K562 (cell line): Measurements from ENCODE around the gene ATP8A1. TPM values are rescaled to one million over a fixed set of nuclear protein-coding genes. Genes with fewer than 3 reads are reported as not detected.

ENCODE experiments used
- ATAC-seq: fragments of 200-7000 bp; cut with Tn5 transposase; 3 replicates; pipeline ENCODE4 v1.9.1; 2020; ENCODE audit warnings: moderate library complexity
- BruUV-seq: library from RNA; stranded (reverse); fragments of 400-500 nt; replicated peaks from 2 replicates; lab custom pipeline; 2021; lab: Mats Ljungman, UMichigan
- CTCF ChIA-PET: fragments of 300-600 bp; formaldehyde crosslinking; extraction: SDS; loops from one replicate; lab custom pipeline; 2021; ENCODE audit warnings: low intra/inter-chr PET ratio; lab: Yijun Ruan, JAX
- POLR2A ChIA-PET: fragments of 300-600, 350-650 bp; sonication (Branson Sonifier 250); formaldehyde crosslinking; extraction: SDS; loops from one replicate; lab custom pipeline; 2021; ENCODE audit warnings: antibody characterized with exemption, inconsistent platforms; lab: Yijun Ruan, JAX
- DNase-seq, 4 experiments: peaks; one replicate each; pipeline versions ENCODE4 v3.0.0 to v3.0.0-alpha.2; 2011 to 2018; ENCODE audit warnings: low spot score in 3 of 4, mixed read lengths in 3 of 4; ENCODE audit errors: extremely low read depth in 1 of 4
- FAIRE-seq: peaks from 2 replicates; lab custom pipeline; 2011; peaks lifted over from hg19 to GRCh38; lab: Jason Lieb, UNC
- H2AFZ ChIP-seq: 2 replicates; pipeline ENCODE4 v1.6.0; 2011; ENCODE audit warnings: low read depth, low read length, control low read depth, inconsistent platforms
- H3K27ac ChIP-seq: fragments of 200-600 bp; 3 replicates; pipeline ENCODE4 v1.8.0; 2011; ENCODE audit warnings: low read depth, mild to moderate bottlenecking, control low read depth, inconsistent platforms, low read length, moderate library complexity, mixed read lengths; ENCODE audit errors: extremely low read depth
- H3K27me3 ChIP-seq, 2 experiments: fragments of 300-600 bp in 1 of 2; 2 replicates in 1 of 2; 3 replicates in 1 of 2; pipeline versions ENCODE4 v1.6.0 to v1.8.0; 2011; ENCODE audit warnings: inconsistent platforms in 2 of 2, low read length in 2 of 2, mild to moderate bottlenecking in 1 of 2, mixed read lengths in 1 of 2, moderate library complexity in 1 of 2; ENCODE audit not compliant: control insufficient read depth in 2 of 2, insufficient read depth in 2 of 2
- H3K36me3 ChIP-seq: fragments of 300-600 bp; 3 replicates; pipeline ENCODE4 v1.8.0; 2011; ENCODE audit warnings: mild to moderate bottlenecking, low read length, inconsistent platforms; ENCODE audit not compliant: control insufficient read depth, insufficient read depth
- H3K4me1 ChIP-seq, 2 experiments: fragments of 200-600 bp in 1 of 2; replicated peaks in 1 of 2; 2 replicates in 1 of 2; 3 replicates in 1 of 2; pipeline versions ENCODE4 v1.5.1 to v1.8.0; 2011; ENCODE audit warnings: inconsistent platforms in 2 of 2, low read length in 2 of 2, mild to moderate bottlenecking in 1 of 2, mixed read lengths in 1 of 2, moderate library complexity in 1 of 2; ENCODE audit not compliant: control insufficient read depth in 2 of 2, insufficient read depth in 2 of 2
- H3K4me2 ChIP-seq: 2 replicates; pipeline ENCODE4 v1.6.1; 2011; ENCODE audit warnings: low read length, control low read depth, inconsistent platforms, mixed read lengths; ENCODE audit not compliant: insufficient read depth
- H3K4me3 ChIP-seq: fragments of 200-600 bp; sonication (generic), shearing (Covaris generic); 2 replicates; pipeline ENCODE4 v1.5.1; 2016; ENCODE audit warnings: control low read depth, inconsistent platforms
- H3K79me2 ChIP-seq: fragments of 200-600 bp; 3 replicates; pipeline ENCODE4 v1.8.0; 2011; ENCODE audit warnings: low read length, inconsistent platforms; ENCODE audit not compliant: control insufficient read depth, insufficient read depth
- H3K9ac ChIP-seq, 2 experiments: 2 replicates each; pipeline versions ENCODE4 v1.6.0 to v1.6.1; 2011; ENCODE audit warnings: low read depth in 2 of 2, low read length in 2 of 2, control low read depth in 1 of 2, inconsistent platforms in 1 of 2, mild to moderate bottlenecking in 1 of 2, mixed read lengths in 1 of 2; ENCODE audit not compliant: insufficient read depth in 1 of 2
- H3K9me1 ChIP-seq: one replicate; pipeline ENCODE4 v1.6.0; 2011; ENCODE audit warnings: inconsistent platforms, mild to moderate bottlenecking, low read length, moderate library complexity; ENCODE audit not compliant: control insufficient read depth, insufficient read depth
- H3K9me3 ChIP-seq: replicated peaks from 2 replicates; pipeline ENCODE4 v1.5.1; 2011; ENCODE audit warnings: low read depth, low read length, inconsistent platforms; ENCODE audit not compliant: control insufficient read depth, insufficient read depth
- H4K20me1 ChIP-seq: replicated peaks from 2 replicates; pipeline ENCODE4 v1.6.1; 2011; ENCODE audit warnings: low read length, inconsistent platforms, mixed read lengths; ENCODE audit not compliant: control insufficient read depth, insufficient read depth
- ATF4 ChIP-seq: fragments of 450-650 bp; formaldehyde crosslinking; IDR thresholded peaks from 2 replicates; pipeline ENCODE4 v1.4.0; 2022; ENCODE audit warnings: mild to moderate bottlenecking, moderate library complexity
- ATF7 ChIP-seq: fragments of 450-650 bp; IDR thresholded peaks from 2 replicates; pipeline ENCODE4 v1.7.1; 2014; ENCODE audit warnings: mild to moderate bottlenecking, moderate library complexity
- E2F6 ChIP-seq, 2 experiments: IDR thresholded peaks; 2 replicates each; pipeline ENCODE4 v1.6.1; 2011; ENCODE audit warnings: borderline replicate concordance in 1 of 2, control low read depth in 1 of 2, low read depth in 1 of 2, low read length in 1 of 2, mild to moderate bottlenecking in 1 of 2, mixed read lengths in 1 of 2, moderate library complexity in 1 of 2; ENCODE audit not compliant: insufficient read depth in 1 of 2, insufficient read length in 1 of 2, poor library complexity in 1 of 2, severe bottlenecking in 1 of 2; ENCODE audit errors: extremely low read depth in 1 of 2
- HMG20B ChIP-seq: fragments of 250-450 bp; sonication (Bioruptor Pico); IDR thresholded peaks from 2 replicates; pipeline ENCODE4 v1.5.0; 2021; ENCODE audit warnings: mild to moderate bottlenecking
- KAT8 ChIP-seq: fragments of 450-650 bp; IDR thresholded peaks from 2 replicates; pipeline ENCODE4 v1.6.1; 2016; ENCODE audit warnings: low read depth, mild to moderate bottlenecking
- NCOR1 ChIP-seq: fragments of 450-650 bp; IDR thresholded peaks from 2 replicates; pipeline ENCODE4 v1.6.1; 2016; ENCODE audit warnings: mild to moderate bottlenecking, moderate library complexity
- PATZ1 ChIP-seq: fragments of 250-450 bp; sonication (Bioruptor Pico); IDR thresholded peaks from 2 replicates; pipeline ENCODE4 v1.5.0; 2020; ENCODE audit warnings: mild to moderate bottlenecking, borderline replicate concordance
- PHB ChIP-seq: fragments of 250-450 bp; sonication (Bioruptor Pico); IDR thresholded peaks from 2 replicates; pipeline ENCODE4 v1.5.0; 2021
- RBBP5 ChIP-seq: fragments of 200-600 bp; sonication (generic); IDR thresholded peaks from 2 replicates; pipeline ENCODE4 v1.6.1; 2012; ENCODE audit warnings: borderline replicate concordance, mild to moderate bottlenecking, low read length, control low read depth, inconsistent platforms; ENCODE audit not compliant: insufficient read depth, poor library complexity, severe bottlenecking
- RNF219 ChIP-seq: fragments of 250-450 bp; sonication (Bioruptor Pico); IDR thresholded peaks from 2 replicates; pipeline ENCODE4 v1.5.0; 2022; ENCODE audit warnings: mild to moderate bottlenecking
- SMARCE1 ChIP-seq: fragments of 450-650 bp; IDR thresholded peaks from 2 replicates; pipeline ENCODE4 v1.7.1; 2016; ENCODE audit warnings: mild to moderate bottlenecking
- STAT5B ChIP-seq: fragments of 250-450 bp; sonication (Bioruptor Pico); IDR thresholded peaks from 2 replicates; pipeline ENCODE4 v1.8.0; 2021; ENCODE audit warnings: mild to moderate bottlenecking, inconsistent platforms
- ZNF655 ChIP-seq: fragments of 250-450 bp; sonication (Bioruptor Pico); IDR thresholded peaks from 2 replicates; pipeline ENCODE4 v1.5.0; 2021
- WGBS: fragments of 100-300 bp; shearing (Covaris generic); methylation state at CpG from one replicate; pipeline ENCODE4 v1.1.6; 2016; ENCODE audit warnings: low coverage, mixed read lengths; ENCODE audit not compliant: insufficient coverage; ENCODE audit errors: missing lambda C conversion rate; 5-methylcytosine and 5-hydroxymethylcytosine counted together
- in situ Hi-C: fragments of 300-500 bp; cut with MboI; formaldehyde crosslinking; loops from 4 replicates; pipeline ENCODE4 v1.15.0; 2018; ENCODE audit warnings: inconsistent platforms, mixed read lengths
- intact Hi-C: fragments of 100-400 bp; cut with micrococcal nuclease; formaldehyde crosslinking; loops from 2 replicates; pipeline ENCODE4 v1.14.2; 2022
- polyA plus RNA-seq, 8 experiments: library from polyadenylated mRNA; depleted of rRNA in 4 of 8; stranded (reverse) in 5 of 8; unstranded in 3 of 8; fragments of >200 nt; fragmentation: Nextera tagmentation in 2 of 8; fragmentation: Illumina TruSeq in 1 of 8; extraction: Ambion mirVana in 2 of 8; extraction: Trizol in 1 of 8; gene quantifications; 2 replicates each; pipeline versions ENCODE4 v1.2.1 to v1.2.3, GENCODE V29; 2011 to 2014; ENCODE audit warnings: inconsistent platforms in 1 of 8, missing spikeins in 1 of 8
- total RNA-seq, 7 experiments: library from RNA; depleted of rRNA in 6 of 7; stranded (reverse); fragments of >200 nt in 6 of 7; fragmentation: Illumina TruSeq in 2 of 7; extraction: Trizol in 2 of 7; gene quantifications; 2 replicates each; pipeline versions ENCODE4 v1.2.1 to v1.2.3, GENCODE V29; 2011 to 2021; ENCODE audit warnings: low replicate concordance in 1 of 7

Gene ATP8A1
- total and polyA plus RNA-seq, 9 of the 15 experiments (the other 6 are each of a cell fraction or from before 2014, with no cell fraction given): 0.05 to 0.29 (median 0.07) TPM; not detected in 2

GRCh38 chr4:42454755-42455420 lies 202.0 kb downstream of the ATP8A1 start:
- Histone ChIP-seq H2AFZ (no peak overlapping the region), H3K4me3 (no peak overlapping the region), H3K36me3 (no peaks in the 10 kb centered on the region), H3K27ac (no peak overlapping the region), H3K4me2 (no peak overlapping the region), H3K79me2 (no peaks in the 10 kb centered on the region), H4K20me1 (no peaks in the 10 kb centered on the region), H3K4me1 (no peaks in the 10 kb centered on the region), H3K9me1 (no peaks in the 10 kb centered on the region), H3K9ac (no peak overlapping the region), H3K9me3 (no peaks in the 10 kb centered on the region), H3K27me3 (no peaks in the 10 kb centered on the region)
- 0% methylated on average over 2 of the region's 2 CpGs for WGBS
- FAIRE-seq: no peak
- no peak for ATAC-seq
- BruUV-seq: no TSS peak
- ChIA-PET POLR2A (no interaction called here), CTCF (no interaction called here)
- intact Hi-C loops: no loop called here
- TF ChIP-seq ATF4 (CRISPR knock-in tag): no peak
- no peak for TF ChIP-seq STAT5B
- TF ChIP-seq ATF7: no peak
- no peak for TF ChIP-seq ZNF655 (CRISPR knock-in tag)
- TF ChIP-seq SMARCE1: no peak
- TF ChIP-seq E2F6 (IDR thresholded peaks at IDR 0.05; ENCODE audit: borderline replicate concordance in 1 of 2, extremely low read depth in 1 of 2, insufficient read depth in 1 of 2, insufficient read length in 1 of 2, low read depth in 1 of 2, low read length in 1 of 2, poor library complexity in 1 of 2, severe bottlenecking in 1 of 2): no peak
- no peak for TF ChIP-seq PHB (CRISPR knock-in tag)
- no peak for TF ChIP-seq RNF219 (CRISPR knock-in tag)
- no peak for TF ChIP-seq KAT8
- TF ChIP-seq RBBP5: no peak
- no peak for TF ChIP-seq NCOR1
- TF ChIP-seq PATZ1 (CRISPR knock-in tag): no peak
- no peak for TF ChIP-seq HMG20B (CRISPR knock-in tag)
- no peak for DNase-seq
- in situ Hi-C loops: no loop called here
